ENCODE data around the gene VPS13D.

DNA sequence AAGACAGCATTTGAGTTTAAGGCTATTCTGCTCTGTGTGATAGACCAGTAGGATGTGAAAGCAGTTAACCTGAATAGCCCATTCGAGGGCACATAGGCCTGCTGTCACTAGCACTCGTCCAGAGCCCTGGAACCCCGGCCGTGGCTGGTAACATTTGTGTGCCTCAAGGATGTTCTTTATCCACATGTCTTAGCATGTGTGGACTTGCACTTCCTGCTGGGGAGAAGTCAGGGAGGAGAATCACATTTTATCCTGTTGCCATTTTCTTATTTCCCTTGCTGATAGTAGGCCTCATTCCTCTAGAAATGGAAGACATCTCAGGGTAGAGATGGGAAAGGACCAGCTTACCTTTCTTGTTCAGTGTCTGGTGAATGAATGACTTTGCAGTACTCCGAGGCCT lies 54.7 kb downstream of the VPS13D start:
- no peak for TF ChIP-seq TCF7L2 (IDR thresholded peaks at IDR 0.05; ENCODE audit: borderline replicate concordance, extremely low read depth, insufficient read depth, insufficient read length)
- TF ChIP-seq ELF1 (IDR thresholded peaks at IDR 0.05; ENCODE audit: borderline replicate concordance, low read depth), result no peak
- TF ChIP-seq, protein P1, sequence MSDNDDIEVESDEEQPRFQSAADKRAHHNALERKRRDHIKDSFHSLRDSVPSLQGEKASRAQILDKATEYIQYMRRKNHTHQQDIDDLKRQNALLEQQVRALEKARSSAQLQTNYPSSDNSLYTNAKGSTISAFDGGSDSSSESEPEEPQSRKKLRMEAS (IDR thresholded peaks at IDR 0.05), result no peak
- TF ChIP-seq, protein P2, sequence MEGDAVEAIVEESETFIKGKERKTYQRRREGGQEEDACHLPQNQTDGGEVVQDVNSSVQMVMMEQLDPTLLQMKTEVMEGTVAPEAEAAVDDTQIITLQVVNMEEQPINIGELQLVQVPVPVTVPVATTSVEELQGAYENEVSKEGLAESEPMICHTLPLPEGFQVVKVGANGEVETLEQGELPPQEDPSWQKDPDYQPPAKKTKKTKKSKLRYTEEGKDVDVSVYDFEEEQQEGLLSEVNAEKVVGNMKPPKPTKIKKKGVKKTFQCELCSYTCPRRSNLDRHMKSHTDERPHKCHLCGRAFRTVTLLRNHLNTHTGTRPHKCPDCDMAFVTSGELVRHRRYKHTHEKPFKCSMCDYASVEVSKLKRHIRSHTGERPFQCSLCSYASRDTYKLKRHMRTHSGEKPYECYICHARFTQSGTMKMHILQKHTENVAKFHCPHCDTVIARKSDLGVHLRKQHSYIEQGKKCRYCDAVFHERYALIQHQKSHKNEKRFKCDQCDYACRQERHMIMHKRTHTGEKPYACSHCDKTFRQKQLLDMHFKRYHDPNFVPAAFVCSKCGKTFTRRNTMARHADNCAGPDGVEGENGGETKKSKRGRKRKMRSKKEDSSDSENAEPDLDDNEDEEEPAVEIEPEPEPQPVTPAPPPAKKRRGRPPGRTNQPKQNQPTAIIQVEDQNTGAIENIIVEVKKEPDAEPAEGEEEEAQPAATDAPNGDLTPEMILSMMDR (IDR thresholded peaks at IDR 0.05 in 2 of 3, conservative IDR thresholded peaks at IDR 0.05 in 1 of 3; ENCODE audit: borderline replicate concordance in 1 of 3, insufficient read depth in 1 of 3, low read depth in 2 of 3, low read length in 2 of 3), result no peak

Data from HCT116 (cell line).